Aorta (tissue), 5 donors: Measurements from ENCODE around the gene CLEC2L. TPM values are rescaled to one million over a fixed set of nuclear protein-coding genes. Genes with fewer than 3 reads are reported as not detected.
A peak's percentile ranks its signal among the peaks of the same experiment; 100 is the strongest.

ENCODE experiments used
- ATAC-seq: fragments of 200-7000 bp; cut with Tn5 transposase; one replicate; pipeline ENCODE4 v1.9.1; 2022; ENCODE audit warnings: moderate library complexity; ENCODE audit not compliant: low FRiP score
- DNase-seq, 2 donors: peaks; one replicate each; pipeline ENCODE4 v3.0.0-alpha.2; 2020
- H3K27ac ChIP-seq, 2 donors: one replicate each; pipeline ENCODE4 v1.5.1; 2013; ENCODE audit warnings: low read length in 2 of 2, mild to moderate bottlenecking in 2 of 2, moderate library complexity in 2 of 2, control low read depth in 1 of 2, inconsistent platforms in 1 of 2, low read depth in 1 of 2
- H3K27me3 ChIP-seq, 2 donors: one replicate each; pipeline ENCODE4 v1.6.1; 2013; ENCODE audit warnings: control low read depth in 1 of 2, low read length in 1 of 2, mild to moderate bottlenecking in 1 of 2, moderate library complexity in 1 of 2; ENCODE audit not compliant: insufficient read depth in 2 of 2, control insufficient read depth in 1 of 2
- H3K36me3 ChIP-seq, 2 donors: one replicate each; pipeline ENCODE4 v1.6.1; 2013; ENCODE audit warnings: control low read depth in 1 of 2, low read length in 1 of 2, mild to moderate bottlenecking in 1 of 2; ENCODE audit not compliant: insufficient read depth in 2 of 2, control insufficient read depth in 1 of 2
- H3K4me1 ChIP-seq, 2 donors: one replicate each; pipeline ENCODE4 v1.6.1; 2013; ENCODE audit warnings: low read length in 2 of 2, control low read depth in 1 of 2, mild to moderate bottlenecking in 1 of 2, moderate library complexity in 1 of 2; ENCODE audit not compliant: insufficient read depth in 2 of 2, control insufficient read depth in 1 of 2
- H3K4me3 ChIP-seq, 2 donors: one replicate each; pipeline ENCODE4 v1.5.1; 2013; ENCODE audit warnings: low read length in 2 of 2, control low read depth in 1 of 2, mild to moderate bottlenecking in 1 of 2
- H3K9me3 ChIP-seq: one replicate; pipeline ENCODE4 v1.6.1; 2013; ENCODE audit warnings: mild to moderate bottlenecking, low read length; ENCODE audit not compliant: control insufficient read depth
- WGBS, 2 donors: extraction: QIAGEN DNeasy Blood & Tissue Kit; methylation state at CpG; one replicate each; pipeline ENCODE4 v1.1.7; 2013; 5-methylcytosine and 5-hydroxymethylcytosine counted together
- intact Hi-C, 2 donors: fragments of 100-400 bp; cut with DNase I; formaldehyde crosslinking; loops; one replicate each; pipeline versions ENCODE4 v1.14.2 to v1.15.0; 2022
- polyA plus RNA-seq, 2 donors: library from polyadenylated mRNA; stranded (reverse); fragments of 200-250 nt; gene quantifications; one replicate each; pipeline ENCODE4 v1.2.3, GENCODE V29; 2013
- total RNA-seq, 2 donors: library from RNA; stranded (reverse); fragmentation: NEBNext Ultra II Directional; extraction: Animal tissue kit (Norgen Biotek cat#: 25700); gene quantifications; one replicate each; pipeline ENCODE4 v1.2.1, GENCODE V29; 2021
- donor health status: healthy with polysubstance abuse.
- donor health status: Bipolar disorder and iron deficiency.
- donor health status: DM: no; HTN: no; CAD: no.
- donor health status: DM: no; HTN: no; CAD: no.
- donor health status: DM: yes; HTN: yes; CAD: no.

Gene CLEC2L
- total and polyA plus RNA-seq, 4 donors = not detected

- Histone ChIP-seq H3K4me1 (no peaks in the 10 kb centered on the region), H3K27ac (no peak overlapping the region), H3K9me3 (no peaks in the 10 kb centered on the region), H3K4me3 (no peak overlapping the region), H3K27me3 (no peaks in the 10 kb centered on the region), H3K36me3 (no peaks in the 10 kb centered on the region)
- intact Hi-C loops = no loop called here
- WGBS, 2 donors = 77 to 81% methylated on average over 8 of the region's 8 CpGs
- ATAC-seq (no peak), DNase-seq (no peak)
Measured at GRCh38 chr7:139526578-139527544, 3.4 kb downstream of the CLEC2L start.

GRCh38 chr7:139531094-139531493, 7.6 kb downstream of the CLEC2L start:
- DNase-seq (no peak), ATAC-seq (no peak)
- WGBS, 2 donors = 88 to 93% methylated on average over 1 of the region's 1 CpG
- Histone ChIP-seq H3K9me3 (no peaks in the 10 kb centered on the region), H3K36me3 (no peaks in the 10 kb centered on the region), H3K4me3 (no peak overlapping the region), H3K4me1 (no peaks in the 10 kb centered on the region), H3K27me3 (no peaks in the 10 kb centered on the region), H3K27ac (no peak overlapping the region)
- intact Hi-C loops = no loop called here

GRCh38 chr7:139532636-139533155, 9.2 kb downstream of the CLEC2L start:
- Histone ChIP-seq H3K4me3 (no peak overlapping the region), H3K36me3 (no peaks in the 10 kb centered on the region), H3K9me3 (no peaks in the 10 kb centered on the region), H3K27ac (no peak overlapping the region), H3K27me3 (no peaks in the 10 kb centered on the region), H3K4me1 (no peaks in the 10 kb centered on the region)
- DNase-seq (no peak), ATAC-seq (no peak)
- WGBS, 2 donors = 89 to 93% methylated on average over 6 of the region's 6 CpGs
- intact Hi-C loops = no loop called here

- Histone ChIP-seq H3K4me1 (no peaks in the 10 kb centered on the region), H3K27ac (no peak overlapping the region), H3K27me3 (no peaks in the 10 kb centered on the region), H3K4me3 (no peak overlapping the region), H3K36me3 (no peaks in the 10 kb centered on the region), H3K9me3 (no peaks in the 10 kb centered on the region)
- ATAC-seq (no peak), DNase-seq (no peak)
- intact Hi-C loops = no loop called here
- 87 to 91% methylated on average over 9 of the region's 9 CpGs for WGBS, 2 donors
Measured at GRCh38 chr7:139534096-139534495, 10.6 kb downstream of the CLEC2L start.

GRCh38 chr7:139534966-139535651, 11.6 kb downstream of the CLEC2L start:
- Histone ChIP-seq H3K27me3 (no peaks in the 10 kb centered on the region), H3K27ac (no peak overlapping the region), H3K9me3 (no peaks in the 10 kb centered on the region), H3K4me1 (no peaks in the 10 kb centered on the region), H3K4me3 (no peak overlapping the region), H3K36me3 (no peaks in the 10 kb centered on the region)
- ATAC-seq = no peak
- 82% methylated on average over 7 of the region's 7 CpGs for WGBS, 2 donors
- no peak for DNase-seq
- intact Hi-C loops = no loop called here

- WGBS, 2 donors = 94 to 96% methylated on average over 8 of the region's 8 CpGs
Measured at GRCh38 chr7:139536152-139536551, 12.7 kb downstream of the CLEC2L start.

GRCh38 chr7:139538881-139539635, 15.6 kb downstream of the CLEC2L start:
- Histone ChIP-seq H3K27ac (no peak overlapping the region), H3K9me3 (no peaks in the 10 kb centered on the region), H3K36me3 (no peaks in the 10 kb centered on the region), H3K4me1 (no peaks in the 10 kb centered on the region), H3K27me3 (no peaks in the 10 kb centered on the region), H3K4me3 (no peak overlapping the region)
- ATAC-seq (no peak), DNase-seq (no peak)
- 23 to 32% methylated on average over 8 of the region's 8 CpGs for WGBS, 2 donors
- intact Hi-C loops = no loop called here

More at GRCh38 chr7:139536152-139536551, 12.7 kb downstream of the CLEC2L start:
- Histone ChIP-seq H3K4me3 (no peak overlapping the region), H3K4me1 (no peaks in the 10 kb centered on the region), H3K36me3 (no peaks in the 10 kb centered on the region), H3K9me3 (no peaks in the 10 kb centered on the region), H3K27ac (no peak overlapping the region), H3K27me3 (no peaks in the 10 kb centered on the region)
- intact Hi-C loops = no loop called here
- ATAC-seq (no peak), DNase-seq (no peak)

GRCh38 chr7:139540203-139540602, 16.7 kb downstream of the CLEC2L start:
- Histone ChIP-seq H3K36me3 (no peaks in the 10 kb centered on the region), H3K27me3 (no peaks in the 10 kb centered on the region), H3K4me3 (no peak overlapping the region), H3K9me3 (no peaks in the 10 kb centered on the region), H3K27ac (no peak overlapping the region), H3K4me1 (no peaks in the 10 kb centered on the region)
- ATAC-seq = no peak
- 75 to 81% methylated on average over 12 of the region's 12 CpGs for WGBS, 2 donors
- DNase-seq = peak in 1 of 2 donors; percentile 38
- intact Hi-C loops = no loop called here
